Stimulated activated memory B cell treated with anti-CD40 and anti-IgM and Interleukin-4, amounts not matched to agents 10 μg/mL and 1 μg/mL and 100 μg/mL, for 72 hours (primary cell): ENCODE results near the gene STXBP6.

ENCODE experiments used
- ATAC-seq: fragments of 150-1000 bp; cut with Tn5 transposase; 2 replicates; pipeline ENCODE4 v1.10.0; 2021
- H3K27ac Mint-ChIP-seq: one replicate; pipeline ENCODE4 v1.8.0; 2022; ENCODE audit warnings: mild to moderate bottlenecking, mixed read lengths
- H3K27me3 Mint-ChIP-seq: one replicate; pipeline ENCODE4 v1.8.0; 2022; ENCODE audit warnings: mixed read lengths
- H3K36me3 Mint-ChIP-seq: one replicate; pipeline ENCODE4 v1.8.0; 2022; ENCODE audit warnings: mixed read lengths
- H3K4me1 Mint-ChIP-seq: one replicate; pipeline ENCODE4 v1.8.0; 2022; ENCODE audit warnings: mixed read lengths
- H3K4me3 Mint-ChIP-seq: one replicate; pipeline ENCODE4 v1.8.0; 2022; ENCODE audit warnings: mild to moderate bottlenecking, moderate library complexity, mixed read lengths
- H3K9me3 Mint-ChIP-seq: one replicate; pipeline ENCODE4 v1.8.0; 2022; ENCODE audit warnings: mixed read lengths

STXBP6 gene

GRCh38 chr14:25067600-25067999 lies 17.7 kb upstream of the STXBP6 start:
- no peaks in the 10 kb centered on the region for H3K9me3 Mint-ChIP-seq
- no peak overlapping the region for H3K27ac Mint-ChIP-seq
- H3K27me3 Mint-ChIP-seq: peaks cover 8% of the 10 kb centered on the region
- no peak overlapping the region for H3K4me3 Mint-ChIP-seq
- H3K36me3 Mint-ChIP-seq: no peaks in the 10 kb centered on the region
- no peak for ATAC-seq
- no peaks in the 10 kb centered on the region for H3K4me1 Mint-ChIP-seq

DNA sequence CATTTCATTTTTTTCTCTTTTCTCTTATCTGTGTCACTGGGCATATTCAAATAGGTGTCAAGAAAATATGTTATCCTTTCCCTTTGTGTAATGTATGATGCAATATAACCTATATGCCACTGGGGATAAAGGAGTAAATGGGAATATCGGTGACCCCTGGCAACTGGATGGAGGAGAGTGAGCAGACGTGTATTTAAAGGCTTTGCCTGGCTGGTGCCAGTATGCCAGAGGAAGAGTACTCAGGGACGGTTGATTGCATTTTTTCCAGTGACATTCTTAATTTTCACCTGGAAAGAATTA lies 12.0 kb upstream of the STXBP6 start:
- Mint-ChIP-seq H3K27ac (no peak overlapping the region), H3K36me3 (no peaks in the 10 kb centered on the region), H3K4me3 (no peak overlapping the region), H3K27me3 (peaks cover 35% of the 10 kb centered on the region), H3K9me3 (no peaks in the 10 kb centered on the region), H3K4me1 (no peaks in the 10 kb centered on the region)
- no peak for ATAC-seq

- H3K27ac Mint-ChIP-seq: no peak overlapping the region
- no peaks in the 10 kb centered on the region for H3K9me3 Mint-ChIP-seq
- ATAC-seq: no peak
- H3K36me3 Mint-ChIP-seq: no peaks in the 10 kb centered on the region
- peaks cover 55% of the 10 kb centered on the region for H3K27me3 Mint-ChIP-seq
- no peak overlapping the region for H3K4me3 Mint-ChIP-seq
- H3K4me1 Mint-ChIP-seq: no peaks in the 10 kb centered on the region
Observed at GRCh38 chr14:25056688-25057078, 6.7 kb upstream of the STXBP6 start.

- no peak overlapping the region for H3K4me3 Mint-ChIP-seq
- no peak for ATAC-seq
- H3K27me3 Mint-ChIP-seq: peaks cover 57% of the 10 kb centered on the region
- H3K27ac Mint-ChIP-seq: no peak overlapping the region
- no peaks in the 10 kb centered on the region for H3K9me3 Mint-ChIP-seq
- H3K4me1 Mint-ChIP-seq: no peaks in the 10 kb centered on the region
- no peaks in the 10 kb centered on the region for H3K36me3 Mint-ChIP-seq
Observed at GRCh38 chr14:25055992-25056687, 6.2 kb upstream of the STXBP6 start.

DNA sequence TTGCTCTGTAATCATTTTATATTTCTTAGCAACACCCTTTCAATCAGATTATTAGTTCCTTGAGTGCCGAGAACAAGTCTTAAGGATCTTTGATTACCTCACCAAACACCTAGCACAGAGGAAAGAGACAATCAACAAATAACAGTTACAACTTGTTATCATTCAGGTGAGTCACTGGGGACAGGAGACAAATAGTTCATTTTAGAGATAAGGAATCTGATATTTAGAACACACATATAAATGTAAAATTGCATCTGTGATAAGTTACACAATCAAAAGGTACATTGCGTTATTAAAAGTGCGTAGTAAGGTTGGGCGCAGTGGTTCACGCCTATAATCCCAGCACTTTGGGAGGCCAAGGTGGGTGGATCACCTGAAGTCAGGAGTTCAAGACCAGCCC lies 5.1 kb upstream of the STXBP6 start:
- ATAC-seq: no peak
- H3K27me3 Mint-ChIP-seq: peaks cover 67% of the 10 kb centered on the region
- H3K4me1 Mint-ChIP-seq: no peaks in the 10 kb centered on the region

GRCh38 chr14:25053585-25053984 lies 3.6 kb upstream of the STXBP6 start:
- Mint-ChIP-seq H3K4me1 (peaks cover 7% of the 10 kb centered on the region), H3K9me3 (no peaks in the 10 kb centered on the region), H3K27me3 (peaks cover 67% of the 10 kb centered on the region), H3K4me3 (no peak overlapping the region), H3K27ac (no peak overlapping the region), H3K36me3 (no peaks in the 10 kb centered on the region)
- no peak for ATAC-seq

More for the DNA sequence above, 5.1 kb upstream of the STXBP6 start:
- H3K9me3 Mint-ChIP-seq: no peaks in the 10 kb centered on the region
- no peak overlapping the region for H3K27ac Mint-ChIP-seq
- no peak overlapping the region for H3K4me3 Mint-ChIP-seq
- H3K36me3 Mint-ChIP-seq: no peaks in the 10 kb centered on the region

GRCh38 chr14:25052921-25053320 lies 3.0 kb upstream of the STXBP6 start:
- ATAC-seq: no peak
- no peak overlapping the region for H3K4me3 Mint-ChIP-seq
- no peaks in the 10 kb centered on the region for H3K36me3 Mint-ChIP-seq

GRCh38 chr14:25052385-25052784 lies 2.4 kb upstream of the STXBP6 start:
- ATAC-seq: no peak
- peaks cover 8% of the 10 kb centered on the region for H3K4me1 Mint-ChIP-seq
- H3K9me3 Mint-ChIP-seq: no peaks in the 10 kb centered on the region
- no peak overlapping the region for H3K4me3 Mint-ChIP-seq
- H3K27me3 Mint-ChIP-seq: peaks cover 70% of the 10 kb centered on the region
- H3K27ac Mint-ChIP-seq: no peak overlapping the region
- no peaks in the 10 kb centered on the region for H3K36me3 Mint-ChIP-seq

More at GRCh38 chr14:25052921-25053320, 3.0 kb upstream of the STXBP6 start:
- no peak overlapping the region for H3K27ac Mint-ChIP-seq
- H3K4me1 Mint-ChIP-seq: peaks cover 8% of the 10 kb centered on the region
- no peaks in the 10 kb centered on the region for H3K9me3 Mint-ChIP-seq
- H3K27me3 Mint-ChIP-seq: peaks cover 73% of the 10 kb centered on the region

- Mint-ChIP-seq H3K4me1 (peaks cover 8% of the 10 kb centered on the region), H3K36me3 (no peaks in the 10 kb centered on the region), H3K4me3 (no peak overlapping the region), H3K27me3 (peaks cover 58% of the 10 kb centered on the region), H3K9me3 (no peaks in the 10 kb centered on the region), H3K27ac (no peak overlapping the region)
- ATAC-seq: no peak
Observed at GRCh38 chr14:25050269-25051150, 563 bp upstream of the STXBP6 start.

- Mint-ChIP-seq H3K4me3 (peak overlapping the region; percentile 53), H3K4me1 (peaks cover 8% of the 10 kb centered on the region), H3K27ac (no peak overlapping the region), H3K36me3 (no peaks in the 10 kb centered on the region), H3K9me3 (no peaks in the 10 kb centered on the region), H3K27me3 (peaks cover 44% of the 10 kb centered on the region)
- ATAC-seq: no peak
Observed at GRCh38 chr14:25049093-25049567, 817 bp downstream of the STXBP6 start.

GRCh38 chr14:25048170-25049016 lies 1.6 kb downstream of the STXBP6 start:
- H3K4me1 Mint-ChIP-seq: peaks cover 8% of the 10 kb centered on the region
- no peaks in the 10 kb centered on the region for H3K9me3 Mint-ChIP-seq
- no peak for ATAC-seq
- H3K27me3 Mint-ChIP-seq: peaks cover 40% of the 10 kb centered on the region
- H3K4me3 Mint-ChIP-seq: peak overlapping the region; percentile 53
- no peak overlapping the region for H3K27ac Mint-ChIP-seq
- no peaks in the 10 kb centered on the region for H3K36me3 Mint-ChIP-seq

DNA sequence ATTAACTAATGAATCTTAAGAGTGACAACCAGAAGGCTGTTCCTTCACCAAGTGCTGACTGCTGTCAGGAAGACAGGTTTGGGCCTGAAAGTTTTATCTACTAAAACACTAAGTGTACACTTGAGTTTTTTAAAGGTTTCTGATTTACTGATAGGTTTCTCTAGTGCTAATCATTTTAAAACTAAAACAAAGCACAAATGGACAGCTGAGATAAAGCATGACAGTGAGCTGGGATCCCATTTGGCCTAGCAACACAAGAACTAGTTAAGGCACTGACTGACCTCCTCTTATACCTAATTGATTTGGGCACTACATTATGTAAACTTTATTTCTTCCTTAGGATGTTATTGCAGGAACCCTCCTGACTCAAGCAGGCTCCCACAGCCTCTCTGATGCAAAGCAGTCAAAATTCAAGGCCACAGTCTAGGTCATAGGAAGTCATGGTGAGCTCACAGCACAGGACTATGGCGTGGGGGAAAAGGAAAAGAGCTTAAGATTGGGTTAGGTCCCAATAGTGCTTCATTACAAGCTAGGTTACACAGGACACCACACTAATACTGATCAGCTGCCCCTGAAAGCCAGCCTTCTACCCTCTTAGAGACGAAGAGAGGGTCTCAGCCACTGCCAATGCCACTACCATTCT lies 3.5 kb downstream of the STXBP6 start:
- Mint-ChIP-seq H3K4me1 (peaks cover 8% of the 10 kb centered on the region), H3K27ac (no peak overlapping the region), H3K9me3 (no peaks in the 10 kb centered on the region), H3K36me3 (no peaks in the 10 kb centered on the region), H3K4me3 (no peak overlapping the region), H3K27me3 (peaks cover 28% of the 10 kb centered on the region)
- ATAC-seq: no peak

- no peak overlapping the region for H3K27ac Mint-ChIP-seq
- no peak for ATAC-seq
- no peaks in the 10 kb centered on the region for H3K36me3 Mint-ChIP-seq
- H3K4me3 Mint-ChIP-seq: no peak overlapping the region
- H3K4me1 Mint-ChIP-seq: peaks cover 7% of the 10 kb centered on the region
- no peaks in the 10 kb centered on the region for H3K9me3 Mint-ChIP-seq
- H3K27me3 Mint-ChIP-seq: peaks cover 12% of the 10 kb centered on the region
Observed at GRCh38 chr14:25044106-25044698, 5.7 kb downstream of the STXBP6 start.

DNA sequence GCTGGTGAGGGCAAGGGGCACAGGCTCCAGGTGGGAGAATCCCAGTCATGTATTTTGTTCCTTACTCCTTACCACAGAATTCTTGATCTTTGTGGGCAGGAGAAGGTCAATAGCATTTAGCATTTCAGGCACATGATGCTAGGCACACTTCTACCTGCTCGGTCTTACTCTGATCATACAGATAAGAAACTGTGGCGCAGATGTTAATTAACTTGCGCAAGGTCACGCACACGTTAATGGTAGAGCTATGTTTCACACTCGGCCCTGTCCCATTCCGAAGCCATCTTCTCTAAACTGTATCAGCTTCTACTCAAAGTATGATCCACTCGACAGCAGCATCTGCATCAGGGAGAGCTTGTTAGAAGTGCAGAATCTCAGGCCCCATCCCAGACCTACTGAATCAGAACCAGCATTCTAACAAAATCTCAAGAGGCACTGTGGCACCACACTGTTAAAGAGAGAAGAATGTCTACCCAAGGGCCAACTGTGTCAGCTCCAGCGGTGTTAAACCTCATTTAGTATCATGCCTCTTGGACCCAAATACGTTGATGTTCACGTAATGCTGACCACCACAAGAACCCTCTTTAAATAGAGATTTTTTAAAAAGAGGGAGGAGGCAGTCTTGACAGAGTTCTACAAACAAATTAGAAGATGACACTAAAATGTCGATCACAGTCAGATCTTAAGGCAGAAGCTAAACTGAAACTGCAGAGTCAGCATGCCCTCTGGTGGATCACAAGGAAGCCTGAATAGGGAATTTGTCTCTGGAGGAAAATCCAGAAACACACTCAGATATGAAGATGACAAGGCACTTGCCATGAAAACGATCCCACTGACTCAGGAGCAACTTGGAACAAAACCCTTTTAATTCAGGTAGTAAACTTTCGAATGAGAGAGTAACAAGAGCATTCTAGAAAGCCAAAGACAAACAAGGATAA lies 7.3 kb downstream of the STXBP6 start:
- no peak overlapping the region for H3K27ac Mint-ChIP-seq
- peaks cover 4% of the 10 kb centered on the region for H3K9me3 Mint-ChIP-seq
- H3K4me3 Mint-ChIP-seq: no peak overlapping the region
- ATAC-seq: no peak
- H3K27me3 Mint-ChIP-seq: no peaks in the 10 kb centered on the region
- no peaks in the 10 kb centered on the region for H3K36me3 Mint-ChIP-seq
- H3K4me1 Mint-ChIP-seq: no peaks in the 10 kb centered on the region
